ACC112 (cell line): Measurements from ENCODE around the gene RPL27A.

ENCODE experiments used
- H2AFZ ChIP-seq: fragments of 200-600 bp; sonication (generic); one replicate; pipeline ENCODE4 v1.6.0; 2017; ENCODE audit warnings: antibody characterized with exemption, low read length; ENCODE audit not compliant: unreplicated experiment
- H3K27ac ChIP-seq: fragments of 200-600 bp; sonication (generic); 2 replicates; pipeline ENCODE4 v1.5.1; 2014; ENCODE audit warnings: low read depth, mild to moderate bottlenecking, antibody characterized with exemption, low read length, moderate library complexity
- H3K27me3 ChIP-seq: fragments of 200-600 bp; sonication (generic); 2 replicates; pipeline ENCODE4 v1.6.1; 2014; ENCODE audit warnings: mild to moderate bottlenecking, antibody characterized with exemption, low read length, moderate library complexity, mixed read lengths; ENCODE audit not compliant: insufficient read depth
- H3K36me3 ChIP-seq: fragments of 200-600 bp; sonication (generic); 2 replicates; pipeline ENCODE4 v1.6.1; 2016; ENCODE audit warnings: mild to moderate bottlenecking, antibody characterized with exemption, low read length, moderate library complexity, mixed read lengths; ENCODE audit not compliant: insufficient read depth
- H3K4me1 ChIP-seq: fragments of 200-600 bp; sonication (generic); one replicate; pipeline ENCODE4 v1.6.1; 2016; ENCODE audit warnings: low read length, mixed read lengths; ENCODE audit not compliant: insufficient read depth, unreplicated experiment, control insufficient read depth
- H3K4me3 ChIP-seq: fragments of 200-600 bp; sonication (generic); 2 replicates; pipeline ENCODE4 v1.5.1; 2014; ENCODE audit warnings: mild to moderate bottlenecking, low read depth, low read length
- H3K79me2 ChIP-seq: fragments of 200-600 bp; sonication (generic); one replicate; pipeline ENCODE4 v1.6.0; 2016; ENCODE audit warnings: low read length; ENCODE audit not compliant: control insufficient read depth, unreplicated experiment, insufficient read depth

RPL27A gene

DNA sequence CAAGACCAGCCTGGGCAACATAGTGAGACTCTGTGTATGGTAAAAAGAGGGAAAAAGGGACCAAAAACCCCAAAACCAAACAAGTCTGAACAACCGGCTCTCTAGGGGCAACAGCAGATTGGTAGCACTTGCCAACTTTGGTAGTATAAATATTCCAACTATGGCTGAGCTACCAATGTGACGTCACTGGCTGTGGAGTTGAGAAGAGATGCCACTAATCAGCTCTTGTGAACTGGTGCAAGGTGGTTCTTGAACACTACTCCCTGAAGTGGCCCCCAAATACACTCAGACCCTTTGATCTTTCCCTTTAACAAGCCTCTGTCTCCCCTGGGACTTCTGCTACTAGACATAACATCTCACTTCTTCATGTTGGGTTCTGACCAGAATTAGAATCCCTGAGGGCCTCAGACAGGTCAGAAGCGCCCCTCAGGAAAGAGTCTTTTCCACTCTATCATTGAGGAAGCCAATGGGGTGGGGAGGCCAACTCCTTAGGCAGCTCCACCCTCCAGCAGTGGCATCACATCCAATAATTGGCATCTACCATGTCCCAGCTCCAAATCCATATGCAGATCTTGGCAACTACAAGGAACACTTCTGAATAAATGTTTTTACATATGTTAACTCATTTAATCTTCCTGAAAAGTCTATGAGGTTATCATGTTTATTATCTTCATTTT lies 49.2 kb downstream of the RPL27A start:
- H3K4me3 ChIP-seq = no peak overlapping the region
- no peaks in the 10 kb centered on the region; the same call in 1 of the 2 replicates for H3K36me3 ChIP-seq
- no peak overlapping the region for H2AFZ ChIP-seq
- H3K79me2 ChIP-seq = no peaks in the 10 kb centered on the region
- H3K27ac ChIP-seq = peak overlapping the region; percentile 52
- H3K27me3 ChIP-seq = no peaks in the 10 kb centered on the region
- H3K4me1 ChIP-seq = peaks cover 59% of the 10 kb centered on the region

DNA sequence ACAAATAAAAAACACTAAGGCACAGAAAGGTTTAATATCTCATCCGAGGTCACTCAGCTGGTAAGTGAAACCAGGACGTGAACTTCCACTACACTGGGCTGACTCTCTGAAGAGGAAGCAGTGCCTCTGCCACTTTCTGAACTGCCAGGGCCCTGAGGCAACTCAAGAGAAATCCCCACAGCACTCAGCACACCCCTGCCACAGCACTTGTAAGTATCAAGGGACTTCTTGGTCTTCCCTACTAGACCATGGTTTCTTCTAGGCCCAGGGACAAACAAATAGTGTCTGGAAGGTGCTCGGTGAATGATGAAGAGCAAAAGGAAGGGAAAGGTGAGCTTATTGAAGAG lies 49.7 kb downstream of the RPL27A start:
- Histone ChIP-seq H3K36me3 (no peaks in the 10 kb centered on the region; the same call in 1 of the 2 replicates), H3K27me3 (no peaks in the 10 kb centered on the region), H3K27ac (peak overlapping the region; percentile 52), H3K4me1 (peaks cover 57% of the 10 kb centered on the region), H2AFZ (no peak overlapping the region), H3K4me3 (no peak overlapping the region), H3K79me2 (no peaks in the 10 kb centered on the region)

DNA sequence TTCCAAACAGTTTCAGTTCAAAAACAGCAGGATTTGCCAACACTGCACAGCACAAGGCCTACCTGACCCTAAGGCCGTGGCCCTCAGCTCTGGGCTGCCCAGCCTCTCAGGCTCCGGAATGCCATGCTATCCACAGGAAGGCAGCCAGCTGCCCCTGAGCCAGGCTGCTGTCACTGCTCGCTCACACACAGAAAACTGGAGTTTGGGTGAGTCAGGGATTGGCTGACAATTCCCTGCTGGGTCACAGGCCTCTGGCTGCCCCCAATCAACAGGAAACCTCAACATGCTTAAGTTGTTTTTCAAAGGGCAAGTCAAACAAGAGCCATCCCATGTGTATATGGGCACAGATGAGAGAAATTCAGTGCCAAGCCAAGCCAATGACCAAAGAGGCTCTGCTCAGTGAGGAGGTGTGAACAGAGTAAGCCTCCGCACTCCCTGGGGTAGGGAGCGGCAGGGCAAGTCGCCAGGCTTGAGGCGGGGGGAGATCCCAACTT lies 50.2 kb downstream of the RPL27A start:
- H3K27ac ChIP-seq = peak overlapping the region; percentile 52
- H3K27me3 ChIP-seq = no peaks in the 10 kb centered on the region
- H2AFZ ChIP-seq = no peak overlapping the region
- H3K4me3 ChIP-seq = no peak overlapping the region
- no peaks in the 10 kb centered on the region for H3K79me2 ChIP-seq
- H3K36me3 ChIP-seq = no peaks in the 10 kb centered on the region; the same call in 1 of the 2 replicates
- H3K4me1 ChIP-seq = peaks cover 52% of the 10 kb centered on the region

- H3K27me3 ChIP-seq = no peaks in the 10 kb centered on the region
- no peak overlapping the region for H2AFZ ChIP-seq
- no peak overlapping the region for H3K4me3 ChIP-seq
- no peaks in the 10 kb centered on the region; the same call in 1 of the 2 replicates for H3K36me3 ChIP-seq
- peaks cover 42% of the 10 kb centered on the region for H3K4me1 ChIP-seq
- H3K27ac ChIP-seq = no peak overlapping the region
- H3K79me2 ChIP-seq = no peaks in the 10 kb centered on the region
Observed at GRCh38 chr11:8733852-8734251, 51.3 kb downstream of the RPL27A start.

DNA sequence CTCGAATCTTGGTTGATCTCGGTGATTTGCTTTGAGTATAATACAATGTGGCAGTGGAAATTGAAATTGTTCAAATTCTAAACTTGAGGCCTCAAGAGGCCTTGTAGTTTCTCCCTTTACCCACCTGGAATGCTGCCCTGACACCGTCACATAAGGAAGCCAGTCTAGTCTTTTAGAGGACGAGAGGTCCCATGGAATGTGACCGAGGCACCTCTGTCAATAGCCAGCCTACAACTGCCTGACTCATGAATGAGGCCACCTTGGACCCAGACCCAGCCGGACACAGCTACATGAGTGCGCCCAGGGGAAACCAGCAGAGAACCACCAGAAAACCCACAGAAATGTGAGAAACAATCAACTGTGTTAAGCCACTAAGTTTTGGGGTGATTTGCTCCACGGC lies 52.5 kb downstream of the RPL27A start:
- Histone ChIP-seq H3K27ac (no peak overlapping the region), H3K36me3 (no peaks in the 10 kb centered on the region; the same call in 1 of the 2 replicates)

DNA sequence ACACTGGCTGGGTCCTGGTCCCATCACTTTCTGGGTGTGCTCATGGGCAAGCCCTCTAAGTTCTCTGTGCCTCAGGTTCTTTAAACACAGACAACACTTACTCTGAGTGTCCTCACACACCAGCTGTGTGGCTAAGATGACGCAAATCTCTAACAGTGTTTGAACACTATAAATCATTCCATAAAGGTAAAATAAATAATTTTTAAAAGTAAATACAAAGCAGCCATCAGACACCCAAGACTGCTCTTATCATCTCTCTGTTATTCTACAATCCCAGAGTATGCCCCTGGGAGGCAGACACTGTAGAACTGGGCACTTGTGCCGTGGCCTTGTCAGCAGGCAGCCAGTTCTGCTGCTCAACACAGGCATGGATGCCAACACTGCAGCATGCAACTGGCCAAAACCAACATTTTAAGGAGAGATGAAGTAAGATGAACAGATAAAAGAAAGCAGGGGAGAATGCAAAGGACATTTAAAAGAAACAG lies 56.8 kb downstream of the RPL27A start:
- Histone ChIP-seq H3K4me1 (peaks cover 12% of the 10 kb centered on the region), H3K79me2 (no peaks in the 10 kb centered on the region), H3K4me3 (no peak overlapping the region), H3K36me3 (no peaks in the 10 kb centered on the region), H2AFZ (no peak overlapping the region), H3K27ac (no peak overlapping the region), H3K27me3 (no peaks in the 10 kb centered on the region)

More for the DNA sequence above, 52.5 kb downstream of the RPL27A start:
- H2AFZ ChIP-seq = no peak overlapping the region
- no peaks in the 10 kb centered on the region for H3K27me3 ChIP-seq
- no peak overlapping the region for H3K4me3 ChIP-seq
- H3K79me2 ChIP-seq = no peaks in the 10 kb centered on the region
- peaks cover 37% of the 10 kb centered on the region for H3K4me1 ChIP-seq
